Stimulated activated CD4-positive, alpha-beta T cell treated with anti-CD3 and anti-CD28 coated beads, Interleukin-15, amount 100 ng/mL, for 48 hours (primary cell): ENCODE measurements around the gene PTGIS.

Experiments
- DNase-seq, 2 donors: peaks; one replicate each; pipeline ENCODE4 v3.0.0-alpha.2; 2020; ENCODE audit warnings: low read depth in 2 of 2

The PTGIS gene

DNA sequence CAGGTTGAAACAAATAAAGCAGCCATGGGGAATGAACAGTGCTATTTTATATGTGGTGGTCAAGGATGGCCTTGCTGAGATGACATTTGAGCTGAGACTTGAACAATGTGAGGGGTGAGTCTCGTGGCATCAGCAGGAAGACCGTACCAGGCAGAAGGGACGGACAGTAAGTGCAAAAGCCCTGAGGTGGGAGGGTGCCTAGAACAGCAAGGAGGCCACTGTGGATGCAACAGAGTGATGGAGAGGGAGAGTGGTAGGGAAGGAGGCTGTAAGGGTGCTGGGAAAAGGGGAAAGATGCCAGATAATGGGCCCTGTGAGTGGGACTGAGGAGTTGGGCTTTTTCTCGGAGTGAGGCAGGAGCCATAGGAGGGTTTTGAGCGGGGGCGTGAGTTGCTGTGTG lies 97.0 kb downstream of the PTGIS start:
- no peak for DNase-seq

DNA sequence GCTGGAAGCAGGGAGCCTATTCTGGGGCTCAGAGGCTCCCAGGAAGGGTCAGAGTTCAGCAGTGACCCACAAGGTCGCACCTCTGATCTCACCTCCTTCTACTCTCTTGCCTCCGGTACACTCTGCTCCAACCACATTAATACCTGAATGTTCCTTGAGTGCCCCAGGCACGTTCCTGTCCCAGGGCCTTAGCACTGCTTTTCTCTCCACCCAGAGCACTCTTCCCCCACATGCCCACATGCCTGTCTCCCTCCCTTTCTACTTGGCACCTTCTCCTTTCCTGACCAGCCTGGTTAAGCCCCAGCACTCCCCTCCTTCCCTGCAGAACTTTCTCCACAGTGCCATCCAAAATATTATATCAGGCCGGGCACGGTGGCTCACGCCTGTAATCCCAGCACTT lies 98.9 kb downstream of the PTGIS start:
- no peak for DNase-seq

DNA sequence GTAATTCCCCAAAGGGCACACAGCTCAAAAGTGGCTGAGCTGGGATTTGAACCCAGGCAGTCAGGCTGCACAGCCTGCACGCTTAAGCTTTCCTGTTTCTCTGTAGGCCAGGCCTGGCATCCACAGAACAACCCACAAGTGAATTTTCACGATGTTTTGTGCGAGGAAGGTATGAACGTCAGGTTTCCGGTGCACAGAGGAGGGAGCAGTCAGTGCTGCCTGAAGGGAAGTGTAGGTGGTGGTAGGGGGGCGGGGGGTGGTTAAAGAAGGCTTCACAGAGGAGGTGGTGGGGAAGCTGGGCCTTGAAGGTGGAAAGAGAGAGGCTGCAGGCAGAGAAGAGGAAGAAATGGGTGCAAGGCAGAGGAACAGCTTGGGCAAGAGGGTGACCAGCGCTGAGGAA lies 99.5 kb downstream of the PTGIS start:
- DNase-seq: no peak

DNA sequence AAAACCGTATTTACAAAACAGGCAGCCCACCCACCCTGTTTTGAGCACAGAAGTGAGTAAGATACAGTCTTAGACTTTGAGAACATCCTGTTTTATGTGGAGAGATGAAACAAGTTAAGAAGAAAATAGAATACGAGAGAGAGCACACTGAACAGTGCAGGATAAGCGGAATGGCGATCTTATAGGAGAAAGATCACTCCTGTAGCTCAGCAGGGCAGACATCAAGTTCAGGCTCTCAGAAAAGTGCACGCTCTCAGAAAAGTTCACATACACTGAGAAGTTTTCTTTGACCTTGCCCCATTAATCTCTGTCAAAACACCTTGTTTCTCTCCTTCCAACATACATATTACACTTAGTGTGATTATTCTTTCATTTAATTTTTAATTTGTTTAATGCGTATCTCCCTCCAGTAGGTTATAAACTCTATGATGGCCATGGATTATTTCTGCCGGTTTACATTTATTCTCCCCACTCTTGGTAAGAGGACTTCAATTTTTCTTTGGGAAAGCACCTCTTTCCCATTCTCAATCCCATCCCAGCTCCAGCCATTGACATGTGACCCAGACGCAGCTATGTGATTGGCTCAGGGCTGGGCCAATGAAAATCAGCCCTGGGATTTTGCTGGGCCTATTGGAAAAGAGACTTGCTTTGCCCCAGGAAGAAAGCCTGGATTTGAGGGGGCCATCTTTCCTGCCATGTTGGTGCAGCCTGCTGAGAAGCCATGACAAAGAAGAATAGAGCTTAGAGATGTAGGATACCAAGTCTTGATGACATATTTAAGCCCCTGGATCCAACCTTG lies 101.6 kb downstream of the PTGIS start:
- DNase-seq: no peak

DNA sequence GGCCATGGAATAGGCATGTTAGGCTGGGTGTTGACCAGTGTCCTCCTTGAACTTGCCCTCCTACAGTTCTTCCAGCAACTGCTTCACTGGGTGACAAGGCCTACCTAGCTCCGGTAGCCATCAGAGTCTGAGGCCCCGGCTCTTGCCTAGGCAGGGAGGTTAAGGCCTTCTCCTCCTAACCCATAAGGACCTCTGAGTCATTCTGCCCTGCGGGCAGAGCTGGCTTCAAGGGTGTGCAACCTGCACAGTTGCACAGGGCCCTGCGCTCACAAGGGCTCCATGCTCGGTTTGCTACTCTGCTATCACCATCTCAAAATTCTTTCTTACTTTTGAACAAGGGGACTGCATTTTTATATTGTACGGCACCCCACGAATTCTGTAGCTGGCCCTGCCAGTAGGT lies 103.4 kb downstream of the PTGIS start:
- DNase-seq: no peak

DNA sequence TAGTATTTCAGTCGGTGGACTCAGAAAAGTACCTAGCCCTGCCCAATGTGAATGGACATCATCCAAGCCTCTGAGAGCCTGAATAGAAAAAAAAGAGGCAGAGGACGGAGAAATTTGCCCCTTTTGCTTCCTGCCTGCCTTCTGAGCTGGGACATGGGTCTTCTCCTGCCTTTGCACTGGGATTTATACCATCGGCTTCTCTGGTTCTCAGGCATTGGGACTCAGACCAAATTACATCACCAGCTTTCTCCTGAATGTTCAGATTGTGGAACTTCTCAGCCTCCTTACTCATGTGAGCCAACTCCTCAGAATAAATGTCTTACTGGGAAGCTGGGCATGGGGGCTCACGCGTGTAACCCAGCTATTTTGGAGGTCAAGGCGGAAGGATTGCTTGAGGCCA lies 105.3 kb downstream of the PTGIS start:
- no peak for DNase-seq

DNA sequence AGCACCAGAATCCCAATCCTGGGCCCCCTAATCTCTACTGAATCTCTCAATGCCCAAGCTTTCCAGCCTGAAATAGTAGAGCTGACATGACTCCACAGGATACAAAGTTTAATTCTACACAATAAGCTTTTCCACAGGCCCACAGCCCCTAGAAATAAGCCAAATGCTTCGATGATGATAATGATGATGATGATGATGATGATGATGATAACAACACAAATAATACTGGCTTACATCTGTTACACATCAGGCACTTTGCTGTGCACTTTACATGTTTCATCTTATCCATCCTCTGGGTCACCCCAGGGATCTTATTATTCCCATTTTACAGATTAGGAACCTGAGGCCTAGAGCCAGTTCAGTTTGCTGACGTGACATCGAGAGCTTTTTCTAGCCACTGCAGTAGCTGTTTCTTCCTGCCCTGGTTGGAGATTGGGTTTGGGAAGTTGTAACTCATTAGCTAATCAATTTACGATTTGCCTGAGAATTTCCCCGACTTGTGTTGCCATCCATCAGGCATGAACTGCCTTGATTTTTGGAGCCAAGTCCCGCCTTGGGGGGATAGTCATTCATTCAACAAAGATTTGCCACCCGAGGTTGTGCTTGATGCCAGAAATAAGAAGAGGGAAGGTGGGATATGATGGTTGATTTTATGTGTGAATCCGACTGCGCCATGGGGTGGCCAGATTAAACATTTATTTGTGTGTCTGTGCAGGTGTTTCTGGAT lies 105.9 kb downstream of the PTGIS start:
- no peak for DNase-seq

DNA sequence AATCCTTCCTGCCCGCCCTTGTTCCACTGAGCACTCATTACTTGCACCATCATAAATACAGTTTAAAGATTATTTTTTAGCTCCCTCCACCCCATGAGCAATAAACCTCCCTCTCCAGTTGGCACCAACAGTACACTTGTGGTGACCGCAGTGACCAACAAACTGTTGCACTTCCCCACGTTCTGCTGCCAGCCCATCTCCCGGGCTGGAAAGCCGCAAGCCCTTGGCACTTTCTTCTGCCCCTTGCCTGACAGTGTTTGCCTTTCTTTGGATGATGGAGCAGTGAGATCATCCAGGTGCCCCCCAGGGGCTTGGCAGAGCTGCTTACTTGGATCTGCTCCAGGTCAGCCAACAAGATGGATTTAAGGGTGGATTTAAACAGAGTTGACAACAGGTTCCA lies 107.0 kb downstream of the PTGIS start:
- no peak for DNase-seq

DNA sequence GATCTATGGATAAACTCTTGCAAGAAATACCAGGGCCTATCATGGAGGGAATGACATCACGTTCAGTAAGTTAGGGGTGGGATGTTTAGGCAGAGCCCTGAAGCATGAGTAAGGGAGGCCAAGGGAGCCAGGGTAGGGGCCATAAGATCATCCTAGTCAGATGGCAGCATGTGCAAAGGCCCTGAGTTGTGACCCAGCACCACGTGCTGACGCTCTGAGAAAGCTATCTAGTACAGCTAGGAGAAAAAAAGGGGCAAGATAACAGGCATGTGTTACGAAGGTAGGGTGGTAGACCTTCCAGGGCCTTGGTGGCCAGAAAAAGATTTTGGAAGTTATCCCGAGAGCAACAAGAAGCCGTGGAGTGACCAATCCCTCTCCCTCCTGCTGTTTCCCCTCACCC lies 107.8 kb downstream of the PTGIS start:
- no peak for DNase-seq

DNA sequence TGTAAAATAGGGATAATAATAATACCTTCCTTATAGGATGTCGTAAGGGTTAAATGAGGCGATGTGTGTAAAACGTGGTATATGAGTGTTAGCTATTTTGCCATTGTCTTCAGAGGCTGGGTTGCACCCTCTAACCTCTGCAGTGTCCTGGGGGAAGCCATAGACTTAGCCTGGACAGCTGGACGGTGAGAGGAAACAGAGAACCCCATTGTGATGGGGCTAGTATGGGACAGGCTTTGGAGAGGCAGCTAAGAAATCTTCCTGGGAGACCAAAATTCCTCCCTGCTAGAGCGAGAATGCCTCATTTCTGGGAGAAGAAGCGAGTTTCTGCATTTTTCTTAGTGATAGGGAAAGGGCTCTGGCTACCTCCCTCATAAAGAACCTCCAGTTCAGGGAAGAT lies 108.3 kb downstream of the PTGIS start:
- DNase-seq: no peak

DNA sequence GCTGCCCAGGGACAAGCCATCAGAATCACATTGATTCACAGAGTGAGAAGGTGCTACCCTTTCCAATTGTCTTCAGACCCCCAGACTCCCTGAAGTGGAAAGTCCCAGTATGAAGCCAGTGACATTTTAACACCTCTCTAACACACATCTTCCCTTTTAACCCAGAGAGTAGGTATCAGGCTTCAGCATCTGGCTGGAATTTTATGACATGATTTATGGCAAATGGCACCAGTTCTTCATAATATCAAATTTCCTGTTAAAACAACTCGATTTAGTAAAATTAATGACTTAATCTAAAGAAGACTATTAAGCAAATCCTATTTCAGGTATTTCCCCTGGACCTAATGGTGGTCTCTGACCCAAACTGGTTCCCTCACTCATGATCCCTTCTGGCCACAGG lies 110.5 kb downstream of the PTGIS start:
- no peak for DNase-seq

DNA sequence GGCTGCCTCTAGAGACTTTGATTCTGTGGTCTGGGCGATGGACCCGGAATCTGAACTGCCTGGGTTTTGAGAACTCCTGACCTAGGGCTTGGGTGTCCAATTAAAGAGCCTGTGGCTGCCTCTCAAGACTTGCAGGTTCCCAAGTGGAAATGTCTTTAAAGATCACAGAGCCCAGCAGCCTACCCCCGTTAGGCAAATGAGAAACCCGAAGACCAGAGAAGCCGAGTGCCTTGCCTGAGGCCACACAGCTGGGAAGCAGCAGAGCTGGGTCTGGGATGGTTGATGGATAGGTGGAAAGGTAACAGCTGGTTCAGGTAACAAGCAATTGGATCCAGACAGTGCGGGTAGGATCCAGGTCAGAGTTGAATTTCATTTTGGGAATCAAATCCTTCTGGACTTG lies 111.3 kb downstream of the PTGIS start:
- DNase-seq: no peak

DNA sequence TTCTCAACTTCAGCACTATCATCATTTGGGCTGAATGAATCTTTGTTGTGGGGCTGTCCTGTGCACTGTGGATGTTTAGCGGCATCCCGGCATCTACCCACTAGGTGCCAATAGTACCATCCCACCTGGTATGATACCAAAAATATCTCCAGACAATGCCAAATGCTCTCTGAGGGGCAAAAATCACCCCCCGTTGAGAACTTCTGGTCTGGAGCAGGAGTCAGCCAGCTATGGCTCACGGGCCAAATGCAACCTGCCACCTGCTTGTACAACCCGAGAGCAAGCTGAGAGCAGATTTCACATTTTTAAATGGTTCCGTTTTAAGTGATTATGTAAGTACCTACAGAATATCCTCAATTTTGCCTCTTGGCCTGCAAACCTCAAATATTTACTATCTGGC lies 112.2 kb downstream of the PTGIS start:
- DNase-seq: no peak
